HG03025 (cell line): ENCODE results near the gene PRKAR2B.
"Not testable (repeated sequence)": the region's sequence is repeated elsewhere in the genome, so short reads cannot be mapped to it uniquely, and the experiment has no call there.

ENCODE experiments used
- ATAC-seq: cut with Tn5 transposase; IDR thresholded peaks from one replicate; pipeline ENCODE4 v1.9.1; 2021; ENCODE audit warnings: mild to moderate bottlenecking, moderate library complexity; ENCODE audit not compliant: unreplicated experiment, low FRiP score

Gene PRKAR2B

GRCh38 chr7:107111196-107111595 is 66.7 kb downstream of the PRKAR2B start:
- no peak for ATAC-seq

GRCh38 chr7:107113866-107114265 is 69.4 kb downstream of the PRKAR2B start:
- no peak for ATAC-seq

GRCh38 chr7:107115114-107115513 is 70.6 kb downstream of the PRKAR2B start:
- ATAC-seq = no peak

- ATAC-seq = no peak
Measured at GRCh38 chr7:107115762-107116540, 71.4 kb downstream of the PRKAR2B start.

GRCh38 chr7:107118109-107118900 is 73.8 kb downstream of the PRKAR2B start:
- ATAC-seq = no peak

- ATAC-seq = no peak
Measured at GRCh38 chr7:107119376-107120105, 75.0 kb downstream of the PRKAR2B start.

GRCh38 chr7:107122486-107122911 is 78.0 kb downstream of the PRKAR2B start:
- no peak for ATAC-seq

GRCh38 chr7:107123392-107123791 is 78.9 kb downstream of the PRKAR2B start:
- no peak for ATAC-seq

GRCh38 chr7:107125475-107125874 is 81.0 kb downstream of the PRKAR2B start:
- ATAC-seq = no peak

GRCh38 chr7:107128217-107128616 is 83.7 kb downstream of the PRKAR2B start:
- no peak for ATAC-seq

GRCh38 chr7:107128748-107129147 is 84.2 kb downstream of the PRKAR2B start:
- no peak for ATAC-seq

GRCh38 chr7:107130487-107131220 is 86.1 kb downstream of the PRKAR2B start:
- no peak for ATAC-seq

GRCh38 chr7:107133396-107133795 is 88.9 kb downstream of the PRKAR2B start:
- ATAC-seq = no peak

GRCh38 chr7:107138696-107139420 is 94.4 kb downstream of the PRKAR2B start:
- no peak for ATAC-seq

GRCh38 chr7:107143875-107144274 is 99.4 kb downstream of the PRKAR2B start:
- ATAC-seq = not testable (repeated sequence)

GRCh38 chr7:107145067-107145838 is 100.7 kb downstream of the PRKAR2B start:
- ATAC-seq = no peak

- no peak for ATAC-seq
Measured at GRCh38 chr7:107147464-107148393, 103.2 kb downstream of the PRKAR2B start.

- ATAC-seq = no peak
Measured at GRCh38 chr7:107148721-107149120, 104.2 kb downstream of the PRKAR2B start.
